Measurements from ENCODE around the gene C5orf24.

The C5orf24 gene

DNA sequence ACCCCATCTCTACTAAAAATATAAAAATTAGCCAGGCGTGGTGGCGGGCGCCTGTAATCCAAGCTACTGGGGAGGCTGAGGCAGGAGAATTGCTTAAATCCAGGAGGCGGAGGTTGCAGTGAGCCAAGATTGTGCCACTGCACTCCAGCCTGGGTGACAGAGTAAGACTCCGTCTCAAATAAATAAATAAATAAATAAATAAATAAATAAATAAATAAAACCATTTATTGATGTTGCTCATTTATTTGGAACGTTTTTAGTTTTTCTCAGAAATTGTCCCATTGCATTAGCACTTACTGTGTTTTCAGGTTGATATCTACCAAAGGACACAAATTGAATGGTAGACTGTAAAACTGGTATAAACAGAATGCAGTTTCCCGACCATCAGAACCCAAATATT lies 10.7 kb downstream of the C5orf24 start (continued):
- TF ChIP-seq REST (tag by site-specific recombination; IDR thresholded peaks at IDR 0.05): 0 out of 2 replicates have a peak, but pooled peaks have one; percentile 17

GRCh38 chr5:134857401-134857800 lies 11.6 kb downstream of the C5orf24 start:
- POLR2A ChIA-PET: interaction anchor here (0.5 to 1.1 kb wide), 3 partner anchors 9 to 12 kb away, joined by 3 to 5 read pairs (median 4); partner anchors contain the start of gene C5orf24
- CTCF ChIA-PET: interaction anchor here (0.6 to 0.7 kb wide), 2 partner anchors 9 to 163 kb away, joined by 3 read pairs; no protein-coding TSS in a partner anchor

DNA sequence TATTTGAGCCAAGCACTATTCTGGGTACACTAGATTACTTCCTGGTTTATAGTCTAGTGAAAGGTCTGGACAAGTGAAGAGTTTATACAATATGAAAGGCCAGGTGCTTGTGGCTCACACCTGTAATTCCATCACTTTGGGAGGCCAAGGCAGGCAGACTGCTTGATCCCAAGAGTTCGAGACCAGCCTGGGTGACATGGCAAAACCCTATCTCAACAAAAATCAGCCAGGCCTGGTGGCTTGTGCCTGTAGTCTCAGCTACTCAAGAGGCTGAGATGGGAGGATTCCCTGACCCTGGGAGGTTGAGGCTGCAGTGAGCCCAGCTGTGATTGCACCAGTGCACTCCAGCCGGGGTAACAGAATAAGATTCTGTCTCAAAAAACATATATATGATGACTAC lies 18.9 kb downstream of the C5orf24 start:
- Histone ChIP-seq H3K4me3 (ENCODE audit: low read depth, low read length) (no peak overlapping the region), H3K36me3 (ENCODE audit: control insufficient read depth in 2 of 2, insufficient read depth in 1 of 2, low read length in 2 of 2) (peaks cover 12 to 18% of the 10 kb centered on the region in 2 experiments), H3K9me3 (ENCODE audit: control insufficient read depth, insufficient read depth, low read depth, low read length) (no peaks in the 10 kb centered on the region), H3K4me1 (ENCODE audit: control insufficient read depth, insufficient read depth, low read length) (no peaks in the 10 kb centered on the region), H3K27ac (ENCODE audit: extremely low read depth, low read depth, low read length) (no peak overlapping the region)
- CTCF ChIA-PET: interaction anchor here (3.0 kb wide), 1 partner anchor 13 kb away, joined by 12 read pairs; no protein-coding TSS in a partner anchor
- no peak for TF ChIP-seq ZNF132 (tag by site-specific recombination; IDR thresholded peaks at IDR 0.05; ENCODE audit: borderline replicate concordance)
- TF ChIP-seq ZFP3 (tag by site-specific recombination; IDR thresholded peaks at IDR 0.05; ENCODE audit: low read depth): no peak
- TF ChIP-seq ZNF10 (tag by site-specific recombination; IDR thresholded peaks at IDR 0.05): no peak
- no peak for TF ChIP-seq ZNF571 (tag by site-specific recombination; IDR thresholded peaks at IDR 0.05)
- POLR2A ChIA-PET: interaction anchor here (0.7 to 1.0 kb wide), 2 partner anchors 9 to 40 kb away, joined by 3 read pairs; no protein-coding TSS in a partner anchor

More at GRCh38 chr5:134857401-134857800, 11.6 kb downstream of the C5orf24 start:
- no peaks in the 10 kb centered on the region for H3K9me3 ChIP-seq (ENCODE audit: control insufficient read depth, insufficient read depth, low read depth, low read length)
- H3K4me3 ChIP-seq (ENCODE audit: low read depth, low read length): no peak overlapping the region
- no peak for TF ChIP-seq ZNF112 (tag by site-specific recombination; IDR thresholded peaks at IDR 0.05)
- TF ChIP-seq SP7 (tag by site-specific recombination; IDR thresholded peaks at IDR 0.05): no peak
- no peak for TF ChIP-seq ZNF416 (tag by site-specific recombination; IDR thresholded peaks at IDR 0.05)
- no peak for TF ChIP-seq ZXDB (tag by site-specific recombination; IDR thresholded peaks at IDR 0.05)
- TF ChIP-seq ZNF248 (tag by site-specific recombination; IDR thresholded peaks at IDR 0.05): no peak
- no peak for TF ChIP-seq ZNF157 (tag by site-specific recombination; IDR thresholded peaks at IDR 0.05)
- TF ChIP-seq ZNF354C (tag by site-specific recombination; IDR thresholded peaks at IDR 0.05; ENCODE audit: borderline replicate concordance, low read depth): no peak
- TF ChIP-seq ZNF302 (tag by site-specific recombination; IDR thresholded peaks at IDR 0.05; ENCODE audit: low read depth): no peak
- TF ChIP-seq ZNF654 (tag by site-specific recombination; IDR thresholded peaks at IDR 0.05; ENCODE audit: low read depth): no peak
- no peak for TF ChIP-seq REST (tag by site-specific recombination; IDR thresholded peaks at IDR 0.05)
- TF ChIP-seq ZNF174 (tag by site-specific recombination; IDR thresholded peaks at IDR 0.05): no peak
- no peak for TF ChIP-seq GLI4 (tag by site-specific recombination; IDR thresholded peaks at IDR 0.05)
- no peak for TF ChIP-seq ZBTB7A (tag by site-specific recombination; IDR thresholded peaks at IDR 0.05; ENCODE audit: low read depth)
- TF ChIP-seq ZNF404 (tag by site-specific recombination; IDR thresholded peaks at IDR 0.05): no peak
- no peak for TF ChIP-seq ZNF266 (tag by site-specific recombination; IDR thresholded peaks at IDR 0.05; ENCODE audit: low read depth)
- no peak for TF ChIP-seq HOXA7 (CRISPR knock-in tag; IDR thresholded peaks at IDR 0.05; ENCODE audit: borderline replicate concordance)
- H3K36me3 ChIP-seq (ENCODE audit: control insufficient read depth in 2 of 2, insufficient read depth in 1 of 2, low read length in 2 of 2): peaks cover 64 to 71% of the 10 kb centered on the region in 2 experiments
- H3K27ac ChIP-seq (ENCODE audit: extremely low read depth, low read depth, low read length): no peak overlapping the region
- no peaks in the 10 kb centered on the region for H3K4me1 ChIP-seq (ENCODE audit: control insufficient read depth, insufficient read depth, low read length)
